HG02763 (cell line): ENCODE results near the gene IGSF5.

Experiments
- ATAC-seq: cut with Tn5 transposase; IDR thresholded peaks from one replicate; pipeline ENCODE4 v1.9.1; 2021; ENCODE audit warnings: mild to moderate bottlenecking, moderate library complexity; ENCODE audit not compliant: unreplicated experiment

IGSF5 gene

DNA sequence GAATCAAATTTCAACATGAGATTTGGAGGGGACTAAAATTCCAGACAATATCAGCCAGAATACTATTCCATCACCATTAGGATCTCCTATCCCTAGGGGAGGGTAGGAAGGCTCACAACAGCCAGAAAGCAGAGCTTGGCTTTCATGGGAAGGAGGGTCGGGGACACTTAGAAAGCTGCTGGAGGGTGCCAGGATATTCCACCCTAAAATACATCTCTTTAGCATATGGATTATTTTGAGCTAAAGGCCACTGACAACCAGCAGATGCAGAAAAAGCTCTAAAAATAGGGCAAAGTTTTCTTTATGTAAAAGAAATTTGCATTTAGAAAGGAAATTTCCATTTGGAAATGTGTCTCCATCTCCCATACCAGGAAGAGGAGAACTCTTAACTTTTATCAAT is 68.0 kb downstream of the IGSF5 start:
- ATAC-seq, result no peak

DNA sequence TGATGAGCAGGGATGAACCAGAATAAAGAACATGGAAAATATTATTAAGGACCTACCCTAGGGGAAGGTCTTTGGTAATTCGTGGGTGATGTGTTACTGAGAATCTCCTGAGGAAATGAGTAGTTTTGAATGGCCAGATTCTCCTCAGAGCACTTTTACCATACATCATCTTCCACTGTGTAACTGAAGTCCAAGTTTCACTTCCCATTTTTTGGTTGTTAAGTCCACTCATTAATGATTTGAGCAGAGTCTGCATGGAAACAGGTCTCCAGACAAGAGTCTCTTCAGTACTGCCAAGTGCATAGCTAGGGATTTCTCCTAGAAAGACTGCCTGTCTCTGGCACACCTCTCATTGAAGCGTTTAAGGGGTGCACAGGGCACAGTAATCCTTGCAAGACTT is 73.6 kb downstream of the IGSF5 start:
- no peak for ATAC-seq

DNA sequence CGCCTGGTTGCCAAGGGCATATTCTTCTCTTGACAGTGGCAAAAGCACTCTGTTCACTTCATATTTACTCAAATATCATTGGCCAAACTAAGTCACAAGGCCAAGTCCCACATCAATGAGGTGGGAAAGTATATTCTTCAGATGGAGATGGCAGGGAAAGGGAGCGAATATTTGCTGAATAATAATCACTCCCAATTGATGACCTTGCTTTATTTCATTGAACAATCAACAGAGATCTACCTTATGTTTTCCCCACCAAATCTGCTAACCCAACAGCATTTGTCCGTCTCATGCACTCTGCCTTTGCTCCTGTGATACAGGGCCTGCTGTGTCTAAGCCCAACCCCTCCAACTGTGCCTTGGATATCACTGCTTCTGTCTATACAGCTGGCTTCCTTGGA is 77.1 kb downstream of the IGSF5 start:
- no peak for ATAC-seq

DNA sequence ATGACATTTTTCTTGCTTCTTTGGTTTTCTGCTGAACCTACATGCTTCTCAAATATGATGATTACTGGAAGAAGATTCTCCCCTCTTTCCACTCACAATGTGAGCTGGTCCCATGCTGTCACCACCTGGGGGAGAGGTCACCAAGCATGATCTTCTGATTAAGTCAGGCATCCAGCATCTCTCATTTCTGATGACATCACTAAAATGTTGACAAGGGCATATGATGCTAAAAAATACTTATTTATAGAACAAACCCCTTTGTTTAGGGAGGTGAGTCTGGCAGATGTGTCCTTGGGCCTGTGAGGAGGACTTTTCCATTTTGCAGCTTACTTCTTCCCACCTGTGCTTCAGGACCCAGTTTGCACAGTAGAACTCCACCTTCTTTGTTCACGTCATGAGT is 80.3 kb downstream of the IGSF5 start:
- no peak for ATAC-seq

DNA sequence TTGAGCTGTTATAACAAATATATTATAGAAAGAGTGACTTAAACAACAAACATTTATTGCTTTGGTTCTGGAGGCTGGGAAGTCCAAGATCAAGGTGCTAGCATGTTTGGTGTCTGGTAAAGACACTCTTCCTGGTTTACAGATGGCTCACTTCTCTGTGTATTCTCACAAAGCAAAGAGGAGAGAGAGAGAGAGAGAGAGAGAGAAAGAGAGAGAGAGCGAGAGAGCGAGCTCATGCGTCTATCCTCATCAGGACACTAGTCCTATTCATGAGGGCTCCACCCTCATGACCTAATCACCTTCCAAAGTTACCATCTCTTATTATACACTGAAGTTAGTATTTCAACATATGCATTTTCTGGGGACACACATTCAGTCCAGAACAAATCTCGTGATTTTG is 89.6 kb downstream of the IGSF5 start:
- ATAC-seq, result no peak

DNA sequence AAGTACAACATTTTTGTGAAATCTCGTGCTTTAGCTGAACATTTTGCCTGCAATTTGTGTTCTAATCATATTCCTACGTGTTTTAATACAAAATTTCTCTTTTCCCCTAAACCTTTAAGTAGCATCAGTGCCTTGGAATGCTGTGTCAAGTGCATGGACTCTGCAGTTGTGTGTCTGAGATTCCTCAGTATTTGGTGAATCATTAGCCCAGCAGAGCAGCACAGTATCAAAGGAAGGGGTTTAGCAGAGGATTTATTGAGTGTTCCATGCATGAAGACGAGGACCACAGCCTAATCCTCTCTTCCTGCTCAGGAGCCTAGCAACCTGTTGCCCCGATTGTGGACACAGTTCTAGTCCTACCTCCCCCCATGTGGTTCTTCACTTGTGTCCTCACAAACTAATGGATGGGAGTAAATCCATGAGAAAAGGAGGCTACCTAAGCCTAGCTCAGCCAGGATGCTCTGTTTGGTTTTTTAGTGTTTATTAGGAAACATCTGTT is 92.9 kb downstream of the IGSF5 start:
- no peak for ATAC-seq

DNA sequence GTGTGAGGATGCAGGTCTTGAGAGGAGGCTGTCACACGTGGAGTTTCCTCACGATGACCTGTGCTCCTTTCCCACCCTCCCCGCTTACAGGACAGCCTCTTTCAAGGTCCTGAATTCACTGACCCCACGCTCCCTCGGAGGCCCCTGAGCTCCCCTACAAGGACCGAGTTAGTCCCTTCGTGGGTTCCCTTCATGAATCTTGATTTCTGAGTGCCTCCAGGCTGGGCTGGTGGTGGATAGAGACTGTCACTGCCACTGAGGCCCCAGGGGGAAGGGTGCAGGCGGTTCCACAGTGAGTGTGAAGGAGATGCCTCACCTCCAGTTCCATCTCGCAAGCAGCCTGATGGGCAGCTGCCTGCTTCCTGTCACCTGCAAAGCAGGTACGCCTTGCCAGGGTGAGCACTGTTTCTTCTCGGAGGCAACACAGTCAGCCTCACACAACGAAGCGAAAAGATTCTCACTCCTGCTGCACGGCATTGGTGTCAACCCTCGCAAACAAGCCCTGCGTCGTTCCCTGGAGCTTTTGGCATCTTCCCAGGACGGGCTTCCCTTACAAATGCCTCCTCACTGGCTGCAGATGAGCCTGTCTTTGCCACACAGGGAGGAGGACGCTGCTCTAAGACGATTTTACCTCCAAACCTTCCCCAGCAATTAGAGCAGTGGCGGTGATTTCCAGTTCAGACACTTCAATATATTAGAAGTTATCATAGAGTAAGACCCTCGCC is 95.6 kb downstream of the IGSF5 start:
- ATAC-seq, result no peak

DNA sequence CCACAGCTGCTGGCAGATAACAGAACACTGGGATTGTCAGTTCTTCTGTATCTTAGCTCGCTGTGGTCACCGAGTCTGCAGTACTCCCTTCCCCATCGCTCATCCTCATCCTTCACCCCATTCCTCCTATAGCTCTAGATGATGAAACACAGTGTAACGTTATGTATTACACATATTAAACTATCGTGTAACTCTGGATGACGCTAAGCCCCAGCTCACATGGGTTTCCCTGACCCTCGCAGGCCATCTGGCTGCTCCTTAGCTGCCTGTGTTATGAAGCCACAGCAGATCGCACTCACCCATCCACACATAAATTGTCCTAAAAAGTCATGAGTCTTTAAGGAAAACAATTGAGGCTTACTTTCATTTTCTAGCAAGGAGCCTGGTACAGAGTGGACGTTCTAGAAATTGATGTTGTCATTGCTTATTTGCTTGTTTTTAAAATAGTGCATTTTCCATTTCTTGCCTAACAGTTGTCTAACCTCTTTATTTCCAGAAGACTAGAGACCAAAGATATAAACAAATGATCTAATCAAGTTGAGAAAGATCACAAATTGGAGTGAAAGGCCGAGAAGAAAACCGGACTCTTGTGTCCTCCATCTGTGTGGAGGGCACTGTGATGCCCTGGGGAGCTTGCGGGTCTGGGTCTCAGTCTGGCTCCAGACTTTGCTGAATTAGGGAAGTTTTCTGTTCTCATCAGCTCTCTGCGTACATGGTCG is 97.9 kb downstream of the IGSF5 start:
- ATAC-seq, result no peak

DNA sequence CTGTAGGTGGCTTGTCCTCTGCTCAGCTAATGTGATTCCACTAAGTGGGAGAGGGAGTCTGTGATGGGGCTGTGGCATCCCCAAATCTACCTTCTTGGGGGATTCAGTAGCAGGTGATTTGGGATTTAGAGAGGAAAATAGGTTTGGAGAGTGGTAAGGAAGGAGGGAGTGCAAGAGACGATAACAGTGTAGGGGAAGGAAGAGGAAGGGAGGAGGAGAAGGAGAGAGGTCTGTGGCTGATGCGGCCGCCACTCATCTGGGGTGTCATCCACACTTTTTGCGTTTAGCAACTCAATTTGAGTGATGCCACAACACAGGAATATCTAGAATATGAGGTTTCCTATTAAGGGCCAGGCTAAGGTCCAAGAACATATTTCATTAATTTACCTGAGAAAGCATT is 98.5 kb downstream of the IGSF5 start:
- no peak for ATAC-seq

DNA sequence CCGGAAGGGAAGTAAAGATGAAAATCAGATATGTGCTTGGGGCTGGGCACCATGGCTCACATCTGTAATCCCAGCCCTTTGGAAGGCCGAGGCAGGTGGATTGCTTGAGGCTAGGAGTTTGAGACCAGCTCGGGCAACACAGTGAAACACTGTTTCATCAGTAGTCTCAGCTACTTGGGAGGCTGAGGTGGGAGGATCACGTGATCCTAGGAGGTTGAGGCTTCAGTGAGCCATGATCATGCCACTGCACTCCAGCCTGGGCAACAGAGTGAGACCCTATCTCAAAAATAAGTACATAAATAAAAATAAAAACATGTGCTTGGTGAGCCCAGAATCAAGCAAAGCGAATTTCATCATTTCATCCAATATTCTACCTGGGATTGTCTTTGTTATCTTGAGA is 98.9 kb downstream of the IGSF5 start:
- ATAC-seq, result no peak

DNA sequence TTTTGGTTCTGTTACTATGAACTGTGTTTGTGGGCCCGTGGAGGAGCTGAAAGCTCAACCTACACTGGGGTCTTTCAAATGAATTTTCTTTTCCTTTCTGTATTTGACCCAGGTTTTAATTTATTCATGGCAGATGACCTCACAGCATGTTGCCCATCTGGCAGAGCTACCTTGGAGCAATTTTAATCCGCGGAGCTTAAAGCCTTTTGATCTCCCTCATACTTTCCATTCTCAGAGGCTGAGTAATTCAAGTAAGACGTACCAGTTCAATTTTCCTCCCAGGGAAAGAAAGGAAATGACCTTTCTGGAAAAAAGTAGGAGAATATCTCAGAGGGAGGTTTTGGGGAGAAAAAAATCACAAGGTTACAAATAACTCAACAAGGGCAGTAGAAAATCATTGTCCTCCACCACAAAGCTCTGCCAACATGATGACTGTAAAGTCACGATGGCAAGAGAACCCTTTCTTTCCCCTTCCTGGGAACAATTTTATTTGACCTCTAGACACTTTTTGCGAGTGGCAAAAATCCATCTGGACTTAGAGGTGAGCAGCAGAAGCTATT is 100.7 kb downstream of the IGSF5 start:
- ATAC-seq, result no peak

DNA sequence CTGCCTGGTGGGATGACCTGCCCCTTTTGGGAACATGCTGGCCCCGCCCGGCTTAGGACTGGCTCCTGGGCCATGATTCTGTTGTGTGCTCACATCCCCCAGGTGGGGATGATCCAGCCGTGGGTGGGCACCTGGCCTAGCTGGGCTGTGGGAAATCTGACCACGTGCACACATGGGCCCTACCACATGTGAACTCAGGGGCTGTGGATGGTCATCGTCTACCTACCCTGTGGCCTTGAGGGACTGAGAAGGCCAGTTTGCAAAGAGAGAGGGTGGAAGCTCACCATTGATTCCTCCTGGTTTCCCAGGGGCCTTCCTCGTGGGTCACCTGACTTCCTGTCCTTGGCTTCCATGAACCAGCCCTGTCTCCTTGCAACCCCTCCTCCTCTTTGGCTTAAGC is 102.9 kb downstream of the IGSF5 start:
- no peak for ATAC-seq

DNA sequence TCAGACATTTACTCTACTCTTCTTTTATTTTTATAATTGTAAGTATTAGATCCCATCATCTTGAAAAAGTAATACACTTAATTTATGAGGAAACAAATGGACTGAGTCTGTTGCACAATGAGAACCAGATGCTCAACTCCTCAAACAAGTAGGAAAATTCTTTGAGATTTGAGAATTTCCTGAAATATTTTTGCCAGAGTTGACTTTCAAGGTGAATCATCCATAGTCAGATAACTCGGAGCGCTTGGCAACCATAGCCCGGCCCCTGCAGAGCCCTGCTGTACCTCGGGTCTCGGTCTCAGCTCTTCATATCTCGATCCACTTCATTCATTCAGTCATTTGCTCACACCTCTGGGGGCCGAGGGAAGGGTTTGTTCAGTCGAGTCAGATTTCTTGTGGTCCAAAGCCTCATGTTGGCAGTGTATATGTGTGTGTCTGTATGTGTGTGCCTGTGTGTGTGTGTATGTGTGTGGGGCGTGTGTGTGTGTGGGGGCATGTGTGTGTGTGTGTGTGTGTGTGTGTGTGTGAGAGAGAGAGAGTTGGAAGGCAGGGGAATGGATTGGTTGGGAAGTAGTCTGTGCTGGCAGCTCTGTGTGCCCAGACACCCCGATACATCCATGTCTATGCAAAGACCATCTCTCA is 104.2 kb downstream of the IGSF5 start:
- no peak for ATAC-seq

DNA sequence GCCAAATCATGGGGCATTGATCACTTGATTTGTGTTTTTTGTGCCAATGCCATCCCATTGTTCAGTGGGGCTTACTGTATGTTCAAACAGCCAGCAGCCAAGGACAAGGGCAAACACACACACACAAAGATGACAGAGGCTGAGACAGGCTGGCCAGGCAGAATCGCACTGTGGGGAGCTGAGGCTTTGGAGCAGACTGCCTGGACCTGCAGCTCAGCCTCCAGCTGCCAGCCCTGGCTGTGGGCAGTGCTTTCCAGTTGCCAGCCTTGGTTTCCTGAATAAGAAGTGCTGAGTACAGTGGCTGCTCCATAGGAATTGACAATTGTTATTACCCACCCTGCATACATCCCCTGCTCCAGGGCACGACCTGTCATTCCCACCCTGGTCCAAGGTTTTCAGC is 105.3 kb downstream of the IGSF5 start:
- no peak for ATAC-seq

DNA sequence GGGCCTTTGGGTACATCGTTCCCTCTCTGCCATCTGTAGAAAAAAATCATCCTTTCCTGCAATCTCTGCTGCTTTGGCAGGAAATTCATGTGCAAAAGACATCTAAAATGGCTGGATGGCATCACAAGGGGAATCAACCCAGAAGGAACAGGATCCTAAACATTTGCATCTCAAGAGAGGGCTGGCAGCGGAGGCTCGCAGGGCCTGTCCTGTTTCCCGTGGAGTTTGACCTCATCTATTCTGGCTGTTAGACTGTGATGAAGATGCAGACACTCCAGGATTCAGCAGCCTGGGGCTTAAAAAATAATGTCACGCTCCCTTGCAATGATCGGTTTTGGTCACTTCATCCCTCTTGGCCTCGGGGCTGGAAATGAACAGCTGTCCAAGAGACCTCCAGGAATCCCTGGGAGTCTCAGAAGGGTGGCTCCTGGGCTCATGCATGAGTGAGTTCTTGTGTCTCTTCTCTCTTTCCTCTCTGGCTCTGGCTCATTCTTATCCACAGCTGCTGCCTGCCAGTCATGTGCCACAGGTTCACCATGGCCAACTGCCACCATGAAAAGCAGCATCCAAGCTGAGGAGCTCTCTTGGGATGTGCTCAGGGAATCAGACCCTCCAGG is 106.1 kb downstream of the IGSF5 start:
- ATAC-seq, result no peak
